ENCODE data around the gene CD52. TPM values are rescaled to one million over a fixed set of nuclear protein-coding genes. Genes with fewer than 3 reads are reported as not detected.

Gene CD52
- total and polyA plus RNA-seq, 2 of the 13 experiments (the other 11 are each of a cell fraction or from before 2014, with no cell fraction given) = 0.32 TPM; not detected in 1

- POLR2A ChIA-PET = interaction anchor here (0.6 to 1.7 kb wide), 2 partner anchors 75 to 539 kb away, joined by 3 to 4 read pairs; partner anchors contain the start of gene SH3BGRL3
- in situ Hi-C loops (cut with HindIII; ENCODE audit: extremely low pct_ligation_motif_present, low pct_unique_long_range_greater_than_20kb) = no loop called here
- Histone ChIP-seq H2AFZ (ENCODE audit: low read length) (no peak overlapping the region), H3K36me3 (replicated peaks in 1 of 2; ENCODE audit: control insufficient read depth in 1 of 2, insufficient read depth in 2 of 2, low read length in 2 of 2) (no peaks in the 10 kb centered on the region), H4K20me1 (ENCODE audit: insufficient read depth, low read length) (no peaks in the 10 kb centered on the region), H3K4me2 (ENCODE audit: low read depth, low read length) (no peak overlapping the region), H3K79me2 (ENCODE audit: insufficient read depth, low read length) (peaks cover 5% of the 10 kb centered on the region), H3K4me1 (ENCODE audit: insufficient read depth, low read length) (peaks cover 95% of the 10 kb centered on the region), H3K9ac (ENCODE audit: insufficient read depth, low read depth, low read length) (no peak overlapping the region), H3K27me3 (ENCODE audit: control insufficient read depth in 1 of 2, insufficient read depth in 2 of 2, low read length in 2 of 2) (no peaks in the 10 kb centered on the region), H3K4me3 (replicated peaks in 1 of 3; ENCODE audit: insufficient read depth in 1 of 3, low read depth in 2 of 3, low read length in 3 of 3) (no peak overlapping the region), H3K9me3 (ENCODE audit: low read length) (no peaks in the 10 kb centered on the region), H3K27ac (ENCODE audit: extremely low read length, insufficient read depth, low read length) (peak overlapping the region; percentile 36)
- DNase-seq (ENCODE audit: low spot score) (no peak), FAIRE-seq (no peak), ATAC-seq (no peak)
- intact Hi-C loops (cut with micrococcal nuclease; ENCODE audit: unreplicated experiment) = no loop called here
- no peak for TF ChIP-seq TIGD3 (CRISPR knock-in tag; IDR thresholded peaks at IDR 0.05; ENCODE audit: borderline replicate concordance)
- no peak for TF ChIP-seq ATM (IDR thresholded peaks at IDR 0.05; ENCODE audit: borderline replicate concordance)
- 100% methylated on average over 3 of the region's 9 CpGs for WGBS (ENCODE audit: low lambda C conversion rate)
- CTCF ChIA-PET (ENCODE audit: low intra/inter-chr PET ratio, low total read pairs) = no interaction called here
- no TSS peak for BruUV-seq (replicated peaks)
These were observed 37.2 kb downstream of the CD52 start for GRCh38 chr1:26354972-26355371.

DNA sequence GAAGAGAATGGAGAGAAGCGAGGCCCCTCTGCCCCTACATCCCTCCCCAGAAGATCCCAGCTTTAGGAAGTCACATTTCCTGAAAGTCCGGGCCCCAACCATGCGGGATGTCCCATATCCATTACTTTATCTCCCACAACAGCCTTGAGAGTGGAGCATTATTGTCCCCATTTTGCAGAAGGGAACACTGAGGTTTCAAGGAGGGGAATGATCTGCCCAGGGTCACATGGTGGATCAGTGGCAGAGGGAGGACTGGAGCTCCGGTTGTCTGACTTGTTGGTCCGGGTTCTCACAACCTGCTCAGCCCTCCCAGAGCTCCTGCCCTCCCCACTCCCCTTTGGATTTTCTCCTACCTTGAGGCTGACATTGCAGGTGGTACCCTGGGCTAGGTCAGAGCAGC lies 38.3 kb downstream of the CD52 start:
- Histone ChIP-seq H3K27ac (ENCODE audit: extremely low read length, insufficient read depth, low read length) (peak overlapping the region; percentile 48), H3K79me2 (ENCODE audit: insufficient read depth, low read length) (peaks cover 2% of the 10 kb centered on the region), H3K9ac (ENCODE audit: insufficient read depth, low read depth, low read length) (0 out of 2 replicates have a peak overlapping the region, but pooled peaks have one; percentile 36), H3K27me3 (ENCODE audit: control insufficient read depth in 1 of 2, insufficient read depth in 2 of 2, low read length in 2 of 2) (no peaks in the 10 kb centered on the region), H4K20me1 (ENCODE audit: insufficient read depth, low read length) (no peaks in the 10 kb centered on the region), H2AFZ (ENCODE audit: low read length) (no peak overlapping the region), H3K4me3 (replicated peaks in 1 of 3; ENCODE audit: insufficient read depth in 1 of 3, low read depth in 2 of 3, low read length in 3 of 3) (no peak overlapping the region), H3K36me3 (replicated peaks in 1 of 2; ENCODE audit: control insufficient read depth in 1 of 2, insufficient read depth in 2 of 2, low read length in 2 of 2) (no peaks in the 10 kb centered on the region), H3K4me2 (ENCODE audit: low read depth, low read length) (no peak overlapping the region), H3K9me3 (ENCODE audit: low read length) (no peaks in the 10 kb centered on the region), H3K4me1 (ENCODE audit: insufficient read depth, low read length) (peaks cover 89% of the 10 kb centered on the region)
- intact Hi-C loops (cut with micrococcal nuclease; ENCODE audit: unreplicated experiment) = no loop called here
- TF ChIP-seq KDM1A (CRISPR knock-in tag; IDR thresholded peaks at IDR 0.05) (0 out of 2 replicates have a peak, but pooled peaks have one; percentile 63), ZNF629 (CRISPR knock-in tag; conservative IDR thresholded peaks at IDR 0.05) (peak; percentile 96), ZMYM3 (CRISPR knock-in tag; IDR thresholded peaks at IDR 0.05) (peak; percentile 81), CBFB (CRISPR knock-in tag; IDR thresholded peaks at IDR 0.05) (no peak)
- ChIA-PET CTCF (ENCODE audit: low intra/inter-chr PET ratio, low total read pairs) (no interaction called here), POLR2A (no interaction called here)
- FAIRE-seq (no peak), DNase-seq (ENCODE audit: low spot score) (no peak), ATAC-seq (no peak)
- in situ Hi-C loops (cut with HindIII; ENCODE audit: extremely low pct_ligation_motif_present, low pct_unique_long_range_greater_than_20kb) = no loop called here
- 94% methylated on average over 5 of the region's 5 CpGs for WGBS (ENCODE audit: low lambda C conversion rate)
- no TSS peak for BruUV-seq (replicated peaks)

Measured in HepG2 (cell line).